ENCODE results near the gene IFT27.

Gene IFT27

DNA sequence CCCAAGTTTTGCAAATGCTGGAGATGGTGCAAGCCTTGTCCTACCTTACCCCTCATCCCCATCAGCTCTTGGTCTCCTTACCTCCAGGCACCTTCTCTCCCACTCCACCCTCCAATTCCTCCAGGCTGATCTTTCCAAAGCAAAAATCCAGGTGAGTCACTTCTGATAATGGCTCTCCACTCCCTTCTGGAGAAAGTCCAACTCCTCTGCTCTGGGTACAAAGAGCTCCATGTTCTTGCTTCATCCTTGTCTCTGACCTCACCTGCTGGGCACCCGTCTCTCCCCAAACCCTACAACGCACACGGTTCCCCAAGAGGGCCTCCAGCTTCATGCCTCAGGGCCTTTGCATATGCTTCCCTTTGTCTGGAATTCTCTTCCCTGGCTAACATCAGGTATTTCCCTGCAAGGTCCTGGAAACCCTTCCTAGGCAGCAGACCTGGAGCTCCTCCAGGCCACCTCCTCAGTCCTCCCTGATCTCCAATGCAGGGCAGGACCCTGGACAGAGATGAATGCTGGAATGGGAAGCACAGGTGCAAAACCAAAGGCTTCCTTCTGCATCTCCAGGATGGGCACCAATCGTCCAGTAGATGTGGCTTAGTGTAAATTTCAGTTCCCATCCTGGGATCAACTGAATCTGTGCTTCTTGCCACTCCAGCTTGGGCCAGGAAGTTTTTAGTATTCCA, 22.7 kb downstream of the IFT27 start:
- H3K27ac ChIP-seq (ENCODE audit: low read length) = no peak overlapping the region
- peaks cover 16% of the 10 kb centered on the region; the same call in 1 of the 2 replicates for H3K27me3 ChIP-seq (ENCODE audit: insufficient read depth, low read length)
- H3K9me3 ChIP-seq (ENCODE audit: insufficient read depth, low read depth, low read length) = no peaks in the 10 kb centered on the region
- H3K36me3 ChIP-seq (ENCODE audit: insufficient read depth, low read depth, low read length) = no peaks in the 10 kb centered on the region
- H3K4me1 ChIP-seq (ENCODE audit: insufficient read depth, low read length) = no peaks in the 10 kb centered on the region
- no peak overlapping the region for H3K4me3 ChIP-seq (ENCODE audit: low read length)
- no peak overlapping the region for H3K9ac ChIP-seq (ENCODE audit: low read depth, low read length)

DNA sequence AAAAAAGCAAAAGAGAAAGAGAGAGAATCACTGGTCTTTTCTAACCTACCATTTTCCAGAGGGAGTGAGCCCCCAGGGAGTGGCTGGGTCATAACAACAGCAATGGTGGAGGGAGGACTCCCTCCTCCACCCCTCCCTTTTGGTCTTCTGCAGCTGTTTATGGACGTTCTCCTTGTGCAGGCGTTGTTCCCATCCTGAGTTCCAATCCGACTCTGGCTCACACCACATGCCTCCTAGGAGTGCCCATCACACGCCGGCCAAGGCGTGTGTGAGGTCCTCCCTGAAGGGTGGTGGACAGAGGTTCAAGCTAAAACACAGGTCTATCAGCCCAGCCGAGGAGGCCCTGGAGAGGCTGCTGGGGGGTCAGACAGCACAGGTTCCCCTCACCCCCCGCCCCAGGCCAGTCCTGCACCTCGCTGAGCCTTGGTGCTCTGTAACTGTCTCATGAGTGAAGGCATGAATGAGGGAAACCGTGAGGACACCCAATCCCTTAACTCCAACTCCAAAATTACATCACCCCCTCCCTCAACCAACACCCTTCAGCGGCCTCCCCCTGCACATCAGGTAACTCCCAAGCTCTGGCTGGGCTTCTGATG, 29.4 kb downstream of the IFT27 start:
- Histone ChIP-seq H3K36me3 (ENCODE audit: insufficient read depth, low read depth, low read length) (no peaks in the 10 kb centered on the region), H3K4me1 (ENCODE audit: insufficient read depth, low read length) (no peaks in the 10 kb centered on the region), H3K9ac (ENCODE audit: low read depth, low read length) (no peak overlapping the region), H3K27ac (ENCODE audit: low read length) (no peak overlapping the region), H3K4me3 (ENCODE audit: low read length) (no peak overlapping the region), H3K9me3 (ENCODE audit: insufficient read depth, low read depth, low read length) (no peaks in the 10 kb centered on the region), H3K27me3 (ENCODE audit: insufficient read depth, low read length) (no peaks in the 10 kb centered on the region)

DNA sequence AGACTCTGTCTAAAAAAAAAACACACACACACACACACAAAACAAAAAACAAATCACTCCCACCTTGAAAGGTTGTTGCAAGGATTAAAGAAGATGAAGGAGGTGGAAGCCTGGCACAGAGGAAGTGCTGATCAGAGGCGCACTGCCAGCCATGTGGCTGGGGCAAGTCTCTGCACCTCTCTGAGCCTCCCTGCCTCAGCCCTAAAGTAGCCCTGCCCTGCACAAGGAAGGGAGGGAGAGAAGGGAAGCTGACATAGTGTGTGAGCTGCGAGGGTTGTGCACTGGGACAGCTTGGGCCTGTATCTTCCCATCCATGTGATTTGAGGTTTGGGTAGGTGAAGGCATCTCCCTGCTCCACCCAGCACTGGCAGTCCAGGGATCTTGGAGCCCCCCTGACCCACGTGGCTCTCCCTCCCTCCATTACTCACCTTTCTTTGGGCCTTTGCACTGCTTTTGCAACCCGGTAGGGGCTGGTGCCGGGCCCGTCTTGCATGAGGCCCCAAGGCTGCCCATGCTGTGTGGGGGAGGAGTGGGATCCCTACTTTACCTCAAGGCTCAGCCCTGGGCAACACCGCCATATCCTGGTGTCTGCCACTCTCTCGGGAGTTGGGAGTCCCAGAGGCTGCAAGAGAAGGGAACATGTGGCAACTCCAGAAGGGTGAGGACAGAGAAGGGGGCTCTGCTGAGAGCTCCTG, 30.5 kb downstream of the IFT27 start:
- no peak overlapping the region for H3K27ac ChIP-seq (ENCODE audit: low read length)

DNA sequence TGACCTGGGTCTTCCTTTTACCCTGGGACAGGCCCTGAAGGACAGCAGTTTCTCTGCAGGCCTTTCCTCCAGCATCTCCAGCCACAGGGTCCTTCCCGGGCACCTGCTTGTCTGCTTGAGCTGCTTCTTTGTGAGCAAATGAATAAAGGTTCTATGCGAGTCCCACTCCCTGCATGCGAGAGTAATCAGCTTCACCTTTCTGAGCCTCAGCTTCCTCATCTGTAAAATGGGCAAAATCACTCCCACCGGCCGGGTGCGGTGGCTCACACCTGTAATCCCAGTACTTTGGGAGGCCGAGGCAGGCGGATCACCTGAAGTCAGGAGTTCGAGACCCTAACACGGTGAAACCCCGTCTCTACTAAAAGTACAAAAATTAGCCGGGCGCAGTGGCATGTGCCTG, 31.1 kb downstream of the IFT27 start:
- Histone ChIP-seq H3K4me1 (ENCODE audit: insufficient read depth, low read length) (no peaks in the 10 kb centered on the region), H3K9ac (ENCODE audit: low read depth, low read length) (no peak overlapping the region), H3K36me3 (ENCODE audit: insufficient read depth, low read depth, low read length) (no peaks in the 10 kb centered on the region), H3K4me3 (ENCODE audit: low read length) (no peak overlapping the region), H3K27me3 (ENCODE audit: insufficient read depth, low read length) (peaks cover 6% of the 10 kb centered on the region), H3K9me3 (ENCODE audit: insufficient read depth, low read depth, low read length) (no peaks in the 10 kb centered on the region; the same call in 1 of the 2 replicates), H3K27ac (ENCODE audit: low read length) (no peak overlapping the region)

More for the DNA sequence above, 30.5 kb downstream of the IFT27 start:
- Histone ChIP-seq H3K9me3 (ENCODE audit: insufficient read depth, low read depth, low read length) (no peaks in the 10 kb centered on the region; the same call in 1 of the 2 replicates), H3K4me1 (ENCODE audit: insufficient read depth, low read length) (no peaks in the 10 kb centered on the region), H3K27me3 (ENCODE audit: insufficient read depth, low read length) (no peaks in the 10 kb centered on the region), H3K4me3 (ENCODE audit: low read length) (no peak overlapping the region), H3K9ac (ENCODE audit: low read depth, low read length) (no peak overlapping the region), H3K36me3 (ENCODE audit: insufficient read depth, low read depth, low read length) (no peaks in the 10 kb centered on the region)

DNA sequence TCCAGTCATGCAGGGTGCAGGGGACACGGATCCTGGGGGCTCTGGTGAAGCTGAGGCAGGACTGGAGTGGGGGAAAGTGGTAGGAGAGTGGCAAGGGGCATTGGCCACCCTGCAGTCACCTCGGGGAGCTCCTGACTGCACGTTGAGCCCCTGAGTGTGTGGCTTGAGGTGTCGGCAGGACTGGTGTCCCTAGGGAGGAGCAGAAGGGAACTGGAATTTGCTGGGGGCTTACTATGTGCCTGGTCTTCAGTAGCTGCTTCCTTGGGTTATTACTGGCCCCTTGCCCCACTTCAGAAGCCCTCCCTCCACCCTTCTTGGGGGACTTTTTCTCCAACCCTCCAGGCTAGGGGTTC, 31.5 kb downstream of the IFT27 start:
- Histone ChIP-seq H3K27ac (ENCODE audit: low read length) (no peak overlapping the region), H3K4me3 (ENCODE audit: low read length) (no peak overlapping the region), H3K36me3 (ENCODE audit: insufficient read depth, low read depth, low read length) (no peaks in the 10 kb centered on the region), H3K27me3 (ENCODE audit: insufficient read depth, low read length) (peaks cover 10% of the 10 kb centered on the region), H3K4me1 (ENCODE audit: insufficient read depth, low read length) (no peaks in the 10 kb centered on the region), H3K9me3 (ENCODE audit: insufficient read depth, low read depth, low read length) (no peaks in the 10 kb centered on the region; the same call in 1 of the 2 replicates), H3K9ac (ENCODE audit: low read depth, low read length) (no peak overlapping the region)

DNA sequence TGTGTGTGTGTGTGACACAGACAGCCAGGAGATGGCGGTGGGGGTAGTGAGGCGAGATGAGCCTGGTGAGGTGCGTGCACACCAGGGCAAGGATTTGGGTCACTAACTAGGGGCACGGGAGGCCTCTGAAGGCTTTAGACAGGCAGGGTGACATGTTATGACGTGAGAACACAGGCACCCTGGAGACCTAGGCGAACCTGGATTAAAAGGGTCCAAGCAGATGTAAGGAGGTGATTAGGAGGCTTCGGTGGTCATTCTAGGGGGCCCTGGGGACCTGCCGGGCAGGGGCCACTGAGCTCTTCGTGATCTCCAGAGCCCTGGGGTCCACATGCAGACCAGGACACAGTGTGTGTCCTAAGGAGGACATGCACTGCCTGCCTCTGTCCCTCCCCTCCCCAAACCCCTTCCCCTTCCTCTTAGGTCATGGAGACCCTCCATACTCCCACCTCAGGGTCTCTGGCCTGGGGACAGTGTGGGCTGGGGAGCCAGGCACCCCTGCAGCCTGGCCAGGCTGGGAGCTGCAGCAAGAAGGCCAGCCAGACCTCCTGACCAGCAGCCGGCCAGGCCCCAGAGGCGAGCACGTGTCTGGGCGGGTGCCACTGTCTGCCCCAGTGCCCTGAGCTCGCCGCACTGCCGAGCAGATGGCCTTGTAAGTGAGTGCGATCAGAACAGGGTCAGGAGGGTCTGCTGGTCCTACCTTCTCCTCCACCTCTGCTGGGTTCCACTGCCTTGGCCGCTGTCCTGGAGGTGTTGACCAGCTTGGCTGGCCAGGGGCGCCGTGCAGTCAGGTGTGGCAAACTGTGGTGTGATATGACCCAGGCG, 32.1 kb downstream of the IFT27 start:
- H3K36me3 ChIP-seq (ENCODE audit: insufficient read depth, low read depth, low read length) = no peaks in the 10 kb centered on the region
- no peak overlapping the region for H3K4me3 ChIP-seq (ENCODE audit: low read length)
- no peaks in the 10 kb centered on the region; the same call in 1 of the 2 replicates for H3K9me3 ChIP-seq (ENCODE audit: insufficient read depth, low read depth, low read length)
- H3K9ac ChIP-seq (ENCODE audit: low read depth, low read length) = no peak overlapping the region
- H3K4me1 ChIP-seq (ENCODE audit: insufficient read depth, low read length) = no peaks in the 10 kb centered on the region
- H3K27me3 ChIP-seq (ENCODE audit: insufficient read depth, low read length) = peaks cover 11% of the 10 kb centered on the region
- H3K27ac ChIP-seq (ENCODE audit: low read length) = no peak overlapping the region

DNA sequence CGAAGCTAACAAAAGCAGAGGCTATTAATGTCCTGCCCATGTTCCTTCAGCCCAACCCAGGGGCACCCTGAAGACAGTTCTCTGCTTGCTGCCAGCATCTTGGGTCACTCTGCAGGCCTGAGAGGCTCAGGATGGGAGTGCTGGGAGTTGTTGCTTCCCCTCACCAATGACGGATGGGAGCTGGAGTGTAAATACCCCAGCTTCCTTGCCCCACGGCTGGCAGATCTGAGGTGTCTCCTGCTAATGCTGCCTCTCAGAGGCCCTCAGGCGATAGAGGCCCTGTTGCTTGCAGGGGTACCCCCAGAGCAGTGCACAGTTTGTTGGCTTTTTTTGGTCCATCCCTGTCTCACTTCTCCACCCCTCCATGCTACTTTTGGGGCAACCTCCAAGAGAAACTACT, 32.9 kb downstream of the IFT27 start:
- Histone ChIP-seq H3K4me3 (ENCODE audit: low read length) (no peak overlapping the region), H3K36me3 (ENCODE audit: insufficient read depth, low read depth, low read length) (no peaks in the 10 kb centered on the region), H3K27me3 (ENCODE audit: insufficient read depth, low read length) (peaks cover 19% of the 10 kb centered on the region), H3K9ac (ENCODE audit: low read depth, low read length) (no peak overlapping the region; the same call in 1 of the 2 replicates), H3K27ac (ENCODE audit: low read length) (no peak overlapping the region), H3K4me1 (ENCODE audit: insufficient read depth, low read length) (no peaks in the 10 kb centered on the region), H3K9me3 (ENCODE audit: insufficient read depth, low read depth, low read length) (no peaks in the 10 kb centered on the region; the same call in 1 of the 2 replicates)

DNA sequence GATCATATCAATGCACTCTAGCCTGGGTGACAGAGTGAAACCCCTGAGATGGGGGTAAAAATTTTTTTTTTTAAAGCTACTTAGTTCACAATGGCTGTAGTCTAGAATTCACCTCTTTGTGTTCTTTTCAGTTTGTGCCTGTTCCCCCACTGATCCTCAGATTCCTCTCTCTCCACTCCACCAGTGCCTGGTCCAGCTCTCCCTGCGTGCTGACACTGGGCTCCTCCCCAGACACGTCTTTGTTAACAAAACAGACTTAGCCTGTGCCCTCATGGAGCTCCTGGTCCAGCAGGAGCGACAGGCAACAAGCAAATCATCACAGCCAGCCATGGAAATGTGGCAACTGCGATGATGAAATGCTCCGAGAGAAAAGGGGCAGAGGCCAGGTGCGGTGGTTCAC, 34.0 kb downstream of the IFT27 start:
- no peaks in the 10 kb centered on the region for H3K36me3 ChIP-seq (ENCODE audit: insufficient read depth, low read depth, low read length)
- no peak overlapping the region for H3K27ac ChIP-seq (ENCODE audit: low read length)
- H3K4me3 ChIP-seq (ENCODE audit: low read length) = no peak overlapping the region
- H3K27me3 ChIP-seq (ENCODE audit: insufficient read depth, low read length) = peaks cover 20% of the 10 kb centered on the region
- no peak overlapping the region for H3K9ac ChIP-seq (ENCODE audit: low read depth, low read length)
- H3K9me3 ChIP-seq (ENCODE audit: insufficient read depth, low read depth, low read length) = no peaks in the 10 kb centered on the region; the same call in 1 of the 2 replicates
- H3K4me1 ChIP-seq (ENCODE audit: insufficient read depth, low read length) = no peaks in the 10 kb centered on the region

DNA sequence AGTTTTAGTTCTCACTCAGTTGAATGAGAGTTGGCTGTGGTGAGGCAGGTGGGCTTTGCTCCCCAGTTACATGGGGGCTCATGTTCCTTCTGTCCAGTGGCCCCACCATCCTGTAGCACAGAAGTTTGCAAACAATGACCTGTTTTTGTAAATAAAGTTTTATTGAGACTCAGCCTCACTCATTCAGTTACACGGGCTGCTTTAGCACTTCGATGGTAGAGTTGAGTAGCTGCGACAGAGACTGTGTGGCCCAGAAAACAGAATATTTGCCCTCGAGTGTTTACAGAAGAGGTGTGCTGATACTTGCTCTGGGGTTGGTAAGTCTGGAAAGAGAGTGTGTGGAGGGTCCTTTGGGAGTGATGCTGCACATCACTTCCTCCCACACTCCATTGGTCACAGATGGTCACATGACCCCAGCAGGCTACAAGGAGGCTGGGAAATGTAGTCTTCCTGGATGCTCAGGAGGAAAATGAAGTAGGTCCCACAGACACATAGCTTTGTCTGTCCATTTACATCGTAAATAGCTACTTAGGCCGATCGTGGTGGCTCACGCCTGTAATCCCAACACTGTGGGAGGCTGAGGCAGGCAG, 34.6 kb downstream of the IFT27 start:
- H3K4me1 ChIP-seq (ENCODE audit: insufficient read depth, low read length) = no peaks in the 10 kb centered on the region

DNA sequence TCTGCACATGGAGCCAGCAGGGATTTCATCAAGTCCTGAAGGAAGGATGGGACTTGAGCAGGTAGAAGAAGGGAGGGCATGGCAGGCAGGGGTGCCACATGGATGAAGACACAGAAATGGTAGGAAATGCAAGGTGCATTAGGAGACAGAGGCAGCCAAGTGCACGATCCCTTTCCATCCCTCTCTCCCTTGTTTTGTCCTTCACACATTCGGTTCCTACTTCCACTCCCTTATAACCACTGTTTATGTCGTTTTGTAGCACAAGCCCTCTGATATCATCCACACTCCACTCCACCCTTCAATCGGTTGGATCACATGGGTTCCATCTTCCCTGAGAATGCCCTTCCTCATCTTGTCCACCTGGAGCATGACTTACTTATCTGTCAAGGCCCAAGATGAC, 35.2 kb downstream of the IFT27 start:
- Histone ChIP-seq H3K27ac (ENCODE audit: low read length) (no peak overlapping the region), H3K36me3 (ENCODE audit: insufficient read depth, low read depth, low read length) (no peaks in the 10 kb centered on the region), H3K9ac (ENCODE audit: low read depth, low read length) (no peak overlapping the region), H3K4me3 (ENCODE audit: low read length) (no peak overlapping the region), H3K27me3 (ENCODE audit: insufficient read depth, low read length) (peaks cover 20% of the 10 kb centered on the region), H3K4me1 (ENCODE audit: insufficient read depth, low read length) (no peaks in the 10 kb centered on the region), H3K9me3 (ENCODE audit: insufficient read depth, low read depth, low read length) (no peaks in the 10 kb centered on the region; the same call in 1 of the 2 replicates)

More for the DNA sequence above, 34.6 kb downstream of the IFT27 start:
- Histone ChIP-seq H3K27me3 (ENCODE audit: insufficient read depth, low read length) (peaks cover 20% of the 10 kb centered on the region), H3K36me3 (ENCODE audit: insufficient read depth, low read depth, low read length) (no peaks in the 10 kb centered on the region), H3K9ac (ENCODE audit: low read depth, low read length) (no peak overlapping the region), H3K4me3 (ENCODE audit: low read length) (no peak overlapping the region), H3K27ac (ENCODE audit: low read length) (no peak overlapping the region), H3K9me3 (ENCODE audit: insufficient read depth, low read depth, low read length) (no peaks in the 10 kb centered on the region; the same call in 1 of the 2 replicates)

DNA sequence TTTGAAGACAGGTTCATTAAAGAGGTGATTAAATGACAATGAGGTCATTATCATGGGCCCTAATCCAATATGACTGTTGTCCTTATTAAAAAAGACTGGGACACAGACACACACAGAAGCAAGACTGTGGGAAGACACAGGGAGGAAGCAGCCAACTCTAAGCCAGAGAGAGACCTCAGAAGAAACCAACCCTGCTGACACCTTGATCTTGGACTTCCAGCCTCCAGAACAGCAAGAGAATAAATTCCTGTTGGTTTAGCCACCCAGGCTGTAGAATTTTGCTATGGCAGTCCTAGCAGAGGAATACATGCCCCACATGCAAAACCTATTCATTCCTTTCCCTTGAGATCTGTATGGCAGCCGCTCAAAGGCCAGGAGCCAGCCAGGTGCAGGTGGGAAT, 36.7 kb downstream of the IFT27 start:
- Histone ChIP-seq H3K27me3 (ENCODE audit: insufficient read depth, low read length) (peaks cover 20% of the 10 kb centered on the region), H3K9me3 (ENCODE audit: insufficient read depth, low read depth, low read length) (no peaks in the 10 kb centered on the region; the same call in 1 of the 2 replicates), H3K9ac (ENCODE audit: low read depth, low read length) (no peak overlapping the region), H3K4me3 (ENCODE audit: low read length) (no peak overlapping the region), H3K4me1 (ENCODE audit: insufficient read depth, low read length) (no peaks in the 10 kb centered on the region), H3K36me3 (ENCODE audit: insufficient read depth, low read depth, low read length) (no peaks in the 10 kb centered on the region), H3K27ac (ENCODE audit: low read length) (no peak overlapping the region)
